ENCODE measurements around the gene SNTG2.

SNTG2 gene

GRCh38 chr2:954687-955000 is 4.0 kb downstream of the SNTG2 start:
- DNase-seq, result no peak

- no peak for DNase-seq
Observed at GRCh38 chr2:955829-956731, 5.4 kb downstream of the SNTG2 start.

GRCh38 chr2:959457-959856 is 8.8 kb downstream of the SNTG2 start:
- DNase-seq, result no peak

GRCh38 chr2:960061-960736 is 9.6 kb downstream of the SNTG2 start:
- DNase-seq, result no peak

GRCh38 chr2:961786-962185 is 11.1 kb downstream of the SNTG2 start:
- DNase-seq, result no peak

- no peak for DNase-seq
Observed at GRCh38 chr2:963876-964275, 13.2 kb downstream of the SNTG2 start.

GRCh38 chr2:964562-964961 is 13.9 kb downstream of the SNTG2 start:
- DNase-seq, result no peak

GRCh38 chr2:965640-966147 is 15.0 kb downstream of the SNTG2 start:
- no peak for DNase-seq

- DNase-seq, result no peak
Observed at GRCh38 chr2:973129-973528, 22.5 kb downstream of the SNTG2 start.

GRCh38 chr2:974054-974453 is 23.4 kb downstream of the SNTG2 start:
- no peak for DNase-seq

GRCh38 chr2:974502-974901 is 23.9 kb downstream of the SNTG2 start:
- DNase-seq, result no peak

- DNase-seq, result no peak
Observed at GRCh38 chr2:975095-975494, 24.4 kb downstream of the SNTG2 start.

- no peak for DNase-seq
Observed at GRCh38 chr2:979069-979928, 28.6 kb downstream of the SNTG2 start.

GRCh38 chr2:980176-980575 is 29.5 kb downstream of the SNTG2 start:
- DNase-seq, result no peak

GRCh38 chr2:981258-981657 is 30.6 kb downstream of the SNTG2 start:
- no peak for DNase-seq

- no peak for DNase-seq
Observed at GRCh38 chr2:981759-982158, 31.1 kb downstream of the SNTG2 start.

GRCh38 chr2:985317-985898 is 34.8 kb downstream of the SNTG2 start:
- no peak for DNase-seq

- no peak for DNase-seq
Observed at GRCh38 chr2:987789-988188, 37.1 kb downstream of the SNTG2 start.

GRCh38 chr2:989781-990467 is 39.3 kb downstream of the SNTG2 start:
- no peak for DNase-seq

- DNase-seq, result no peak
Observed at GRCh38 chr2:990970-991369, 40.3 kb downstream of the SNTG2 start.

- DNase-seq, result no peak
Observed at GRCh38 chr2:1002350-1002749, 51.7 kb downstream of the SNTG2 start.

- no peak for DNase-seq
Observed at GRCh38 chr2:1004398-1004797, 53.7 kb downstream of the SNTG2 start.

All from GOT3 (cell line).